ENCODE results near the gene FGF5.
"Not testable (repeated sequence)": the region's sequence is repeated elsewhere in the genome, so short reads cannot be mapped to it uniquely, and the experiment has no call there.

FGF5 gene

DNA sequence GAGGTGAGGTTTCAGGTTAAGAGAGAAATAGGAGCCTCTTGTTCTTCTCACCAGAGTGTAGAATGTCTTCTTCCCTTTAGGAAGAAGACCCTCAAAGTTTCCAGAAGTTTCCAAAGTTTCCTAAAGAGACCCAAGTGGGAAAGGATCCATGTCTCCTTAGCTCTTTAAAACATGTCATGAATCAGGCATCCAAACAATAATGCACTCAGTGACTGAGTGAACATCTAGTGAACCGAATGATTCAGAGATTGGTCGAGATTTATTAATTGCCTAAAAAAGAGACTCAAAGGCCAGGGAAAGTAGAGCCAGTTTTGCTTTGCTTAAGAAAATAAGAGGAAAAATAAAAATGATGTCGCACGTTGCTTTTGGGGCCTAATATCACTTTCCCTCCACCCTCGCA lies 29.4 kb downstream of the FGF5 start:
- DNase-seq (ENCODE audit: low spot score): no peak

DNA sequence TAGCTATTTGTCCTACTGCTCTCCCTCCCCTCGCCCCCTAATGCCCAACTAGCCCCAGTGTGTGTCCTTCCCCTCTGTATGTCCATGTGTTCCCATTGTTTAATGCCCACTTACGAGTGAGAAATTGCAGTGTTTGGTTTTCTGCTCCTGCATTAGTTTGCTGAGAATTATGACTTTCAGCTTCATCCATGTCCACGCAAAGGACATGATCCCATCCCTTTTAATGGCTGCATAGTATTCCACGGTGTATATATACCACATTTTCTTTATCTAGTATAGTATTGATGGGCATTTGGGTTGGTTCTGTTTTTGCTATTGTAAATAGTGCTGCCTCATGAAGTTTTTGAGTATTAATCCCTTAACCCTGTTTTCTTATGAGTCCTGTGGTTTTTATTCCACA lies 35.4 kb downstream of the FGF5 start:
- DNase-seq (ENCODE audit: low spot score): no peak

DNA sequence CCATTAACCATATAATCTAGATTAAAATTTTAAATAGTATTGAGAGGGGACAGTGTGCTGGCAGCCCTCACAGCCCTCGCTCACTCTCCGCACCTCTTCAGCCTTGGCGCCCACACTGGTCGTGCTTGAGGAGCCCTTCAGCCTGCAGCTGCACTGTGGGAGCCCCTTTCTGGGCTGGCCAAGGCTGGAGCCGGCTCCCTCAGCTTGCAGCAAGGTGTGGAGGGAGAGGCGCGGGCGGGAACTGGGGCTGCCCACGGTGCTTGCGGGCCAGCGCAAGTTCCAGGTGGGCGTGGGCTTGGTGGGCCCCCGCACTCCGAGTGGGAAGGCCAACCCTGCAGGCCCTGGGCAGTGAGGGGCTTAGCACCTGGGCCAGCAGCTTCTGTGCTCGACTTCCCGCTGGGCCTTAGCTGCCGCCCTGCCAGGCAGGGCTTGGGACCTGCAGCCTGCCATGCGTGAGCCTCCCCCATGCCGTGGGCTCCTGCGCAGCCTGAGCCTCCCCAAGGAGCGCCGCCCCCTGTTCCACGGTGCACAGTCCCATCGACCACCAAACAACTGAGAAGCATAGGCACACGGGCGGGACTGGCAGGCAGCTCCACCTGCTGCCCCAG lies 36.3 kb downstream of the FGF5 start:
- DNase-seq (ENCODE audit: low spot score): no peak

DNA sequence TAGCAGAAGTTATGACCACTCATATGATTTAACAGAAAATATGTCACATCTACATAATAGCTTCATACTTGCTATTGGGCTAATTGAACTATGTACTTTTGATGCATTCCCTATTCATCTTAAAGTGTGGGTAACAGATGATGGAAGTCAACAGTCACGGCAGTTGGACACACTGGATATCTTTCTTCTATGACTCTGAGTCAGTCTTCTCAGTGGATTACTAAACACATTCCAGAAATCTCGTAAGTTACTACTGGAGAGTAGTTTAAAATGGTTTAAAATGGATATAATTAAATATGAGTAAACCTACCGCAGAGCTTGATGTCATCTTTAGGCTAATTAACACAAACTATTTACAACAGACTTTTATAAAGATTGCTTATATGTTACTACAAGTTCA lies 39.0 kb downstream of the FGF5 start:
- no peak for DNase-seq (ENCODE audit: low spot score)

DNA sequence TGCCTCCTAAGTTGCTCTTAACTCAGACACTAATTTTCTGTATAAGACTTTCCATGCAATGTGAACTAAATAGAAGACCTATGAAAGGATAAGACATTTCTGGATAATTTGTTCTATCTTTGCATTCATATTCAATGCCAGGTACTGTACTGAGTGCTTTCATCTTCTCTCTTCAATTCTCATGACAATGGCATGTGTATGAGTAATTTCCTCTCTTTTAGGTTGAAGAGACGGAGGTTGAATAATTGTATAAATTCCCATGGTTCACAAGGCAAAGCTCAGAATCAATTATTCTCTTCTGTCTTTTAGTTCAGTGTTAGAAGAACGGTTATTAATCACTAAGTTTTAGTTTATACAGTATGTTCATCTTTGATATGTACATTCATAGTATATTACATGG lies 39.8 kb downstream of the FGF5 start:
- DNase-seq (ENCODE audit: low spot score): no peak

DNA sequence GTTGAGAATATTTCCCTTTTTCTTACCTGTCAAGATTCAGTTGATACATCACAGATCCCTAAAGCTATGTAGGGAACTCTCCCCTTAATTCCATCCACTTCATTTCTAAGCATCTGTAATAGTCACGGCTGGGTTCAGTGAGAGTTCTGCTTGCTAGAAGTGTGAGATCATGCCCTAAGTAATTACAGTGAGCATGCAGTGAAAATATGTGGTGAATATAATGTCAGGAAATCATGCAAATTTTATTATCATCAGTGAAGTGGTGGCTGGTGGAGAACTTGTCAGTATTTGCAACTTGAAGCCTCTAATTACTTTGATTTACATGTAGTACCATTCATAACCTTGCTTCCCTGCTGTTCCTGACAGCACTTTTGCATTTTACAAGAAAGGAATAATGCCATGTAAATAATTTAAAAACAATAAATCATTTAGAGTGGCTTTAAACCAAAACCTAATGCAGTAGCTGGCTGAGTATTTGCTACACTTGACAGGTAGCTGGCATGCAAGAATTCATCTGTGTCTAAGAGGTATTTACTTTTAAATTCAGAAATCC lies 40.8 kb downstream of the FGF5 start:
- no peak for DNase-seq (ENCODE audit: low spot score)

DNA sequence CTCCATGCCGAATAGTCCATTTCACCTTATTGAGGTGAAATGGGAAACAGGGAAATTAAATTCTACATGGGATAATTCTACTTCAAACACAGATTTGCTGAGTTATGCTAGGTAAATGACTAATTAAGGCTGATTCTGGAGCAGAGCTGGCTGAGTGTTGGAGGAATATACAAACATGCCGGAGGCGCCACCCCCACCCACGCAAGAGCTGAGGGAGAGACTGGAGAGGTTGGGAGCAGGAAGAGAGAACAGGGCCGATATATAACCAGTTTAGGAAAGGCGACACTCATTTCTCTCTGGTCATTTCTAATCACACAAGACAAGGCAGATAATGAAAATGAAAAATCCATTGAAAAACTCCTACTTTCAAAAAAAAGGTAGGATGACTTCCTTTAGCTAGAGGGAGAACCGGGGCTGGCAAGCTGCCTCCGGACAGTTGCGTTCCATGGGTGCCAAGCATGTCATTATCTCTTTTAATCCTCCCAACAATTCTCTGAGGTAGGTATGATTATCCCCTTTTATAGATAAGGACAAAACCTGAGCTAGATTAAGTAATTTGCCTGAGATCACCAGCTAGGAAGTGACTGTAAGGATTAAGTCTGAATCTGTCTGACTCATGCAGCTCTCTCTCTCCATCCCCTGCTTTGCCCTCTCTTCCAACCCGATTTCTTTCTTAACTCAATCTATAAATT lies 41.5 kb downstream of the FGF5 start:
- no peak for DNase-seq (ENCODE audit: low spot score)

DNA sequence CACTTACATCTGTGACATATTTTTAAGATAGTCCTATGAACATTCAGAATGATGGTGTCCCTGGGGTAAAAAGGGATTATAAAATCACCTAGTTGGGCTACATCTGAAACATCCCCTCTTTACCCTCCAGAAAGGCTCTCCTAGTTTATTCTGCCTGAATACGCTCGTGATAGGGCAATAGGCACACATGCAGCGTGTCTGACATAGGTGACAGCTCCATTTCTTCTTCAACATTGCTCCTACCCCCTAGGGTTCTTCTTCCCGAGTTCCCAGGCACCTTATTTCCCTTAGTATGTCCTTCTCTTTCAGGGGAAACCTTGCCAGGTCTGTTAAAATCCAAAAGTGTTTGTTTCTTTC lies 42.0 kb downstream of the FGF5 start:
- no peak for DNase-seq (ENCODE audit: low spot score)

DNA sequence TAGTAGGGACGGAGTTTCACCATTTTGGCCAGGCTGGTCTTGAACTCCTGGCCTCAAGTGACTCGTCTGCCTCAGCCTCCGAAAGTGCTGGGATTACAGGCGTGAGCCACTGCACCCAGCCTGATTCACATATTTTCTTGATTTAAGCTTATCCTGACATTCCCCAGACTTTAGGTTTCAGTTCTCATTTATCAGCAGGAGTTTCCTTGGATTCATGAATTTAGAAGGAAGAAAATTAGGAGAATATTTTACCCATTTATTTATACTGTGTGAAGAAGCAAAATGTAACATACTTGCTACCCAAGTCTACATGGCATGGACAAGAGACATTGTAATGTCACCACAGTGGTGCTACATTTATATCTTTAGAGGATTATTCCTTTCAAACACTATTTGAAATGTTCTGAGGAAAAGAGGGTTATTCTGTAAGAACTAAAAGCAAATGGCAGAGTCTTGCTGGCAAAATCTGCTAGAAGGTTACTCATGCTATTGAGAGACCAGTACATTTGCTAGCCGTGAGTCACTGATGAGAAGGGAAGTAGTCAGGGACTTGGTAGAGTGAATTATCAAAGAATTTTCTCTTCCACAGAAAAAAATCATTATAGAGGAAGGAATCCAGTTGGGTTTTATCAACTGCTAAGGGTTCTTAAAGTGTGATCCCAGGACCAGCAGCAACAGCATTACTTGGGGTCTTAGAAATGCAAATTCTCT lies 43.0 kb downstream of the FGF5 start:
- DNase-seq (ENCODE audit: low spot score): no peak

DNA sequence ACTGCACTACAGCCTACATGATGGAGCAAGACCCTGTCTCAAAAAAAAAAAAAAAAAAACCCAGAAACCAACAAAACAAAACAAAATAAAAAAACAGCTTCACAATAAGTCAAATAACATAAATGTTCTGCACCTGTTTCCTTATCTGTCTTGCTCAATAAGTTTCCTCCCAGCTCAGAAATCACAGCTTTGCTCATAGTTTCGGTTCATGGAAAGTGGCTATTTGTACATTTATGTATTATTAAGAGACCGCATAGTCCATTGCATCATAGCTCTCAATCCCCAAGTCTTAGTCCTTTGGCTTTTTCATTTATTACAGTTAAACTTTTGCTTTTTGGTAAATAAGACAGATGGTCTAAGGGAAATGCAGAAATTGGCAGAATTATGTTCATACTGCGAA lies 44.7 kb downstream of the FGF5 start:
- DNase-seq (ENCODE audit: low spot score): no peak

DNA sequence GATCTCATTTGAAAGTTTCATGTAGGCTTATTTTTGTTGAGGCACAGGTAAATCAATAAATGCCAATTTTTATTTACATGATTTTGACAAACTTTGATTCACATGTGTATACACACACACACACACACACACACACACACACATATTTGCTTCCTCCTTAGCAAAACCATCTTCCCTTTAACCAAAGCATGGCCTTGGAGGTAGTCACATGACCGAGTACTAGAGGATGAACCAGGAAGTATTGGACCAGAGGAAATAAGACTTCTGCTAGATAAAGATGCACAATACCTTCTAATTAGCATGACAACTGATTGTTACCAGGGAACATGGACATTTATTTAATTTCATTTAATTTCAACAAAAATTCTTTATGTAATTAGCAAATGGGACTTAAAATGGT lies 45.7 kb downstream of the FGF5 start:
- DNase-seq (ENCODE audit: low spot score): no peak

DNA sequence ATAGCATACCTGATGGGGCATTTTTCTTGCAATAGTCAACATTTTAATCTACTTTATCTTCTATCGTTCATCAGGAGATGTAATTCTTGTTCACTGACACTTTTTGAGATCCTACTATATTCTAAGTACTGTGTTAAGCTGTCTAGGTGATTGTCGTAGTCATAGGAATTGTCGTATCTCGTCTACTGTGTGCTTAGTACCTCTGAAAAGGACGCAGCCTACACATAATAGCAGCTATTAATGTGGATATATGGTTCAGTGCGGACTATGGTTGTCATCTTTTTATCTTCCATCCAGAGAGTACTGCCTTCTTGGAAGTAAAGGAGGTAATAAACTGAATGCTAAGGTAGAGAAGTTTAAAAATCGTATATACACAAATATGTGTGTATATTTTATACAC lies 47.2 kb downstream of the FGF5 start:
- DNase-seq (ENCODE audit: low spot score): no peak

DNA sequence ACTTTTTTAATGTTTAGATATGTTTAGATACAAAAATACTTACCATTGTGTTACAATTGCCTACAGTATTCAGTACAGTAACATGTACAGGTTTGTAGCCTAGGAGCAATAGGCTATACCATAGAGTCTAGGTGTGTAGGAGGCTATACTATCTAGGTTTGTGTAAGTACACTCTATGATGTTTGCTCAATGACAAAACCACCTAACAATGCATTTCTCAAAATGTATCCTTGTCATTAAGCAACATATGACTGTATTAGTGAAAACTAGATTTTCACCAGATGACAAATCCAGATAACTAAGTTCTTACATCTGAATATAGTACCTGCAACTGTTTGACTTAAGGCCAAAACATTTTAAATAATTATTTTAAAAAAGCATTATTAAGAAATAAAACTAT lies 49.4 kb downstream of the FGF5 start:
- not testable (repeated sequence) for DNase-seq (ENCODE audit: low spot score)

DNA sequence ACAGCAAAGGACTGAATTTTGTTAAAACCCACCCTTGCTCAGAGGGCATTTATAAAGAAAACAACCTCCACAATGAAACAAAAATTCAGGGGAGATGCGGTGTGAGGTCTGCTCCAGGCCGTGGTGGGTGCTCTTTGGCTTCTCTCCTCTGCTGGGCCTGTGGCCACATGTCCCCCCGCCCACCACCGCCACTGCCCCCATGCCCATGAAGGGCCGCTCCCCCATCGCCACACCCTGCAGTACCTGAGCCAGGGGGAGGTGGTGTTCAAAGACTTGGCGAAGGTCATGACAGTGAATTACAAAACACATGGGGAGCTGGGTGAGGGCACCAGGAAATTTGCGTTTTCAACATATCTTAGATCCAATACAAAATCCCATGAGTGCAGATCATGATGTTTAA lies 54.9 kb downstream of the FGF5 start:
- DNase-seq (ENCODE audit: low spot score): no peak

DNA sequence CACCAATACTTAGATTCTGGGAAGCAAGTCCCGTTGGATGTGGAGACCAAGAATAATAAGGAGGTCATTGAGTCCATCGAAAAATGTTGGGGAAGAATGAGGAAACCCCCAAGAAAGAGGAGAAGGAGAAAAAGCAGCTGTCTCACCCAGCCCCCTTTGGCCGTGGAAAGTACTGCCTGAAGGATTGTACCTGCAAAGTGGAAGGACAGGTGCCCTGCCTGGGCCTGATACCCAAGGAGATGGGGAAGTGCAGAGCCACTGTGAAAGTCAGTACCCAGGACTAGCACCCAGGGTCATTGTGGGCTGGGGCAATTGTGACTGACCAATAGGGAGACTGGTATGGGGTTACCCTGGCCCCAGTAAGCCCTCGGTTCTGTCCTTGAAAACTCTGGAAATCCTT lies 55.3 kb downstream of the FGF5 start:
- no peak for DNase-seq (ENCODE audit: low spot score)

DNA sequence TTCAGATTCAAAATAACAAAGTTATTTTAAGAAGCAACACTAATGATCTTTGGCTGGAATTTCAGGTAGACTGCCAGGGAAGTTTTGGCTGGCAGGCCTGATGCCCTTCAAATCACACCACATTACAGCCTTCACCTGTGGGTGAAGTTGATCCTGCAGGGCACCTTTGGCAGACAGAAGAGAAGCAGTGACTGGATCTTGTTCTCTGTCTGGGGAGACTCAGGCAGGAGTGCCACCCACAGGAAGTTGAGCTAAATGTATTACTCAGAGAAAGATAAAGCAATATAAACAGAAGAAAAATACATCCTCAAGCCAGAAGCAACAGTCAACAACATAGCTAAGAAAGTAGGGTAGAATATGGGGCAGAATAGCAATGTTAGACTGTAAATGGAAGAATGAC lies 56.3 kb downstream of the FGF5 start:
- DNase-seq (ENCODE audit: low spot score): no peak

DNA sequence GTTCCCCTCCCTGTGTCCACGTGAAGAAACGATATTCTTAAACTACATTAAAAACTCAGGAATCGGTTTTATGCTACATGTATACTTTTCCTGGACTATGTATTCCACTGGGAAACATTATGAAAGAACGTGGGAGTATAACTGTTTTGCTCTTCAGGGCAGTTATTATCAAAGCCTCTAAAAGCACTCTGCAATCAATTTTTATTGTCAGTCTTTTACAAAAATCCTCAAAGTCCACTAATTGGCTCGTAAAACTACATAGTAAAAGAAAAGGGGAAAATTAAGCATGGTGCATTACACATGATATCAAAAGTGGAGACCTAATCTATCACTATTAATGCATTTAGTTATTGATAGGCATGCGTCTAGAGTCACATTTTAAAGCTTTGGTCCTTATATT lies 57.7 kb downstream of the FGF5 start:
- DNase-seq (ENCODE audit: low spot score): no peak

DNA sequence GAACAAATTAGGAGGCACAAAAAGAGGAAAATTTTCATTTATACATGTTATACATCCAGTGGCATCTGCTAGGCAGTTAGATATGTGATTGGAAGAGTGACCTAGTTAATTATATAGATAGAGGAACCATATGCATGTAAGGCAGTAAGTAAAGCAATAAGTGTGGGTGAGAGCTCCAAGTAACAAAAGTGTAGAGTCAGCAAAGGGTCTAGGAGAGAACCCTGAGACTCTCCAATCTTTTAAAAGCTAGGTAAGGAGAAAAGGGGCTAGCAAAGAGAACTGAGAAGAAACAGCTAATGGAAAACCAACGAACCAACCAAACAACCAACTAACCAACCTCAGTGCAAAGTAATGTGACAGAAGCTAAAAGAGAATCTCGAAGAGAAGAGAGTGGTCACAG lies 65.2 kb downstream of the FGF5 start:
- no peak for DNase-seq (ENCODE audit: low spot score)

DNA sequence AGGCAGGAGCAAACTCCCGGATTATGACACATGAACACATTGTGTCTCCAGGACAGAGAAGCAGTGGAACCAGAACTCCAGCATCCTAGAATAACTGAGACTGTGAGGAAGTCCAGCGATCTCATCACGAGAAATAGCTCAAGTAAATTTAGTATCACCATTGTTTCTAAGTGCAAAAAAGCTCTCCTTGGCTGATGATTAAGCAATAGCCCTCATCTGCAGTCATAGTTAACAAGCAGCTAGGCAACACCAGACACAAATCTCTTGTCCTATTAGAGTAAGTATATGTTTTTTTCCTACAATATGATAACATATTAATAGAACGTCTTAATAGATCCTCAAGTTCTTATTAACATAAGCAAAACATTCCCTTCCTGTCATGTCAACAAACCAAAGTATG lies 66.7 kb downstream of the FGF5 start:
- no peak for DNase-seq (ENCODE audit: low spot score)

DNA sequence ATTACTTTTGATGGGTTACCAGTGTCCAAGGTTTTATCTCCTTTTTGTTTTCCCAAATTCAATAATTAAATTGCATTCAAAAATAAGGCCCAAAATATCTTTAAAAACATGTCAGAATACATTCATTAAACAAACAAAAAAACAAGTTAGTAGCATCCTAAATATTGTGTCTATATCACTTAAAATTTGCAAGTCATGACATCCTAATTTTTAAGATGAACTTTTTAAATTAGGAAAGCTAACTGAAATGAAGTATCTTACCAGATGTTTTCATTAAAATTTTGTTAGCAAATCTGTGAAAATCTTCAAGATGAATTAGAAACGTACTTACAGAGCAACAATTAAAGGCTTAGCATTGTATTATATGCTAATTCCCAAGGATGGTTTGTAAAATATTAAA lies 68.1 kb downstream of the FGF5 start:
- no peak for DNase-seq (ENCODE audit: low spot score)

DNA sequence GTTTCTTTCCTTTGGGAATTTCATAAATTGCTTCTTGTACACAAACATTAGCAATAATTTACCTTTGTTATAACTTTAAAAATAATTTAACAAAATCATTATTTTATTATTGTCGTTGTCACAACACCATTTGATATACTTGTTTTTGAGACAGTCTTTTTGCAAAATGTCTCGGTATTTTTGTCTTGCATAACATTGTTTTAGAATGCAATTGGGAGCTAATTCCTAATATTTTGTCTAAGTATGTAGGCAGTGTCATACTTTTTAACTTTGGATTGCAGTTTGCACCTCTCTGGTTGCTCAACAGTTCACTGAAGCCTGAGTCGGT lies 68.7 kb downstream of the FGF5 start:
- DNase-seq (ENCODE audit: low spot score): no peak

DNA sequence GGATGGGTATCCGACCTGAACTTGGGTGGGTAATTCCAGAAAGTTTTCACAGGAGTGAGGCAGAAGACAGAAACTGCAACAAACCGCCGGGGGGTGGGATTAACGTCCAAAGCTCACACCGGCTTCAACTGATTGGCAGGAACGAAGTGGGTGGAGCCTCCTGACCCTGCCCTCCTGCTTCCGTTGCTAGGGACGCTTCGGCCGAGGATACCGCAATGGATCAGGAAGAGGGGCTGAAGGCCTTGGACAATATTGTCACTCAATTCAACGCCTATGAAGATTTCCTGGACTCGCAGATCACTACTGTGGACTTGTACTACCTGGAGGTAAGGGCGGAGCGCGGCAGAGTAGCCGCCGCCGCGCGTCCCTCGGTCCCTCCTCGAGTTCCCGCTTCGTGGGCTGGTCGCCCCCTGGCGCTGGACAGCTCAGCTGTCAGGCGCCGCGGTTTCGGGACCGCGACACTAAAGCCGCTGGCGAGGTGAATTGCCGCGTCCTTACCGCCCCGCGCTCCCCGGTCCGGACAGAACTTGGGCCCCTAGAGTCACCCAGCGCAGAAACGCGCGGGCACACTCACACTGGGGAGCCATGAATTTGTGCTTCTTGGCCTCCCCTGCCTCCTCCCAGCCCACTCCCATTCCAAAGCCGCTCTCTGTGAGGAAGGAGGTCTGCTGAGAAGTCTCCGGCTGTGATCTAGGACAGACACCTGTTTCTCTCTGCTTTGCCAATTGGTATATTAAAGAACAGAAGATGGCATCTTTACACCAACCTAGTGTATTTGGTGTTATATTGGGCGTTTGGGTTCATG lies 69.3 kb downstream of the FGF5 start, which contains the start of gene CFAP299:
Gene CFAP299, plus strand, starts transcription at position 177 of the 805 bp plus-strand sequence.
- peak; percentile 53 for DNase-seq (ENCODE audit: low spot score)

DNA sequence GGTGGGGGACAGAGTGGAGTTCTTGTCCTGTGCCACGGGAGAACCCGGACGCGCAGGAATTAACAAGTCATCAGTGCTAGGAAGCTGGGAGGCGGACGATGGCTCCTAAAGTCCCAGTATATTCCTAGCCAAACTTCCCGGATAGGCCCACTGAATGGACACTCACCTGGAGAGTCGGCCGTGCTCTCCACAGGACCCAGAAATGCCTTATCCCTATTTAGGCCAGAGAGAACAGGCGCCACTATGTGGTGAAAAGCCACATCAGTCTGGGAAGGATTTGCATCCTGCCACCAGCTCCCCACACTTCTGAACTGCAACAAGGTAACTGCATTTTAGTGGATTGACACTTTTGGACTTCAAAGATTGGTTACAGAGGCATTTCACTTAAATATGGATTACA lies 70.1 kb downstream of the FGF5 start:
- DNase-seq (ENCODE audit: low spot score): no peak
